Sigmoid colon (tissue), 4 donors: ENCODE results near the gene HEPACAM2.
A peak's percentile ranks its signal among the peaks of the same experiment; 100 is the strongest.

Experiments used
- POLR2A ChIP-seq, 2 donors: fragments of 450-650 bp; IDR thresholded peaks; one replicate each; pipeline ENCODE4 v1.6.1; 2016; ENCODE audit warnings: antibody characterized with exemption in 2 of 2, mild to moderate bottlenecking in 2 of 2, moderate library complexity in 2 of 2
- POLR2AphosphoS5 ChIP-seq, 4 donors: sonication (generic); formaldehyde crosslinking; IDR thresholded peaks; one replicate each; pipeline ENCODE4 v1.6.1; 2017; ENCODE audit warnings: antibody characterized with exemption in 4 of 4
- TF ChIP-seq, protein P1 (sequence below), 4 experiments: fragments of 450-650 bp in 3 of 4; fragments of 200-600 bp in 1 of 4; IDR thresholded peaks; one replicate each; pipeline ENCODE4 v1.5.1; 2016 to 2019; ENCODE audit warnings: antibody characterized with exemption in 4 of 4, mild to moderate bottlenecking in 3 of 4, moderate library complexity in 2 of 4

DNA sequence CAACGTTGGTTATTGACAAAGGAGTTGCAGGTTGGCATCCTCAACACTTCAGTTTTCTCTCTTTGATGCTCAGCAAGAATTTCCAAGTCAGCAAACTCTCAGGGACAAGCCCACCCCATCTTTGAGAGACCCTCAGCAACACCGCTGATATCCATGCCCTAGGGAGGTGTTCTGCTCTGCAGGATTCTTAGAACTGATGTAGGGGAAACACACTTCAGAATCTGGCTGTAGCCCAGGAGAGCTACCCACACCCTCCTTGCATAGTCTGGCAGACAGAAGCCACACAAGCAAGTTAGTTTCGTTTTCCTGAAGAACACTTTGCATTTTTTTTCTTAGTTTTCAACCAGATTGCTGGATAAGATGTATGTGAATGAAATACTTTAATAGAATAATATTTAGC lies 78.9 kb downstream of the HEPACAM2 start:
- no peak for TF ChIP-seq POLR2A (IDR thresholded peaks at IDR 0.05)
- TF ChIP-seq, protein P1, sequence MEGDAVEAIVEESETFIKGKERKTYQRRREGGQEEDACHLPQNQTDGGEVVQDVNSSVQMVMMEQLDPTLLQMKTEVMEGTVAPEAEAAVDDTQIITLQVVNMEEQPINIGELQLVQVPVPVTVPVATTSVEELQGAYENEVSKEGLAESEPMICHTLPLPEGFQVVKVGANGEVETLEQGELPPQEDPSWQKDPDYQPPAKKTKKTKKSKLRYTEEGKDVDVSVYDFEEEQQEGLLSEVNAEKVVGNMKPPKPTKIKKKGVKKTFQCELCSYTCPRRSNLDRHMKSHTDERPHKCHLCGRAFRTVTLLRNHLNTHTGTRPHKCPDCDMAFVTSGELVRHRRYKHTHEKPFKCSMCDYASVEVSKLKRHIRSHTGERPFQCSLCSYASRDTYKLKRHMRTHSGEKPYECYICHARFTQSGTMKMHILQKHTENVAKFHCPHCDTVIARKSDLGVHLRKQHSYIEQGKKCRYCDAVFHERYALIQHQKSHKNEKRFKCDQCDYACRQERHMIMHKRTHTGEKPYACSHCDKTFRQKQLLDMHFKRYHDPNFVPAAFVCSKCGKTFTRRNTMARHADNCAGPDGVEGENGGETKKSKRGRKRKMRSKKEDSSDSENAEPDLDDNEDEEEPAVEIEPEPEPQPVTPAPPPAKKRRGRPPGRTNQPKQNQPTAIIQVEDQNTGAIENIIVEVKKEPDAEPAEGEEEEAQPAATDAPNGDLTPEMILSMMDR (IDR thresholded peaks at IDR 0.05), result no peak
- TF ChIP-seq POLR2AphosphoS5 (IDR thresholded peaks at IDR 0.05), result peak in 1 of 4 donors; percentile 6
